Retina (tissue), 1 donor: ENCODE data around the gene NAPEPLD.
"Not testable (repeated sequence)": the region's sequence is repeated elsewhere in the genome, so short reads cannot be mapped to it uniquely, and the experiment has no call there.

Source experiments
- DNase-seq: peaks from one replicate; pipeline ENCODE4 v3.0.0-alpha.2; 2016

The NAPEPLD gene

DNA sequence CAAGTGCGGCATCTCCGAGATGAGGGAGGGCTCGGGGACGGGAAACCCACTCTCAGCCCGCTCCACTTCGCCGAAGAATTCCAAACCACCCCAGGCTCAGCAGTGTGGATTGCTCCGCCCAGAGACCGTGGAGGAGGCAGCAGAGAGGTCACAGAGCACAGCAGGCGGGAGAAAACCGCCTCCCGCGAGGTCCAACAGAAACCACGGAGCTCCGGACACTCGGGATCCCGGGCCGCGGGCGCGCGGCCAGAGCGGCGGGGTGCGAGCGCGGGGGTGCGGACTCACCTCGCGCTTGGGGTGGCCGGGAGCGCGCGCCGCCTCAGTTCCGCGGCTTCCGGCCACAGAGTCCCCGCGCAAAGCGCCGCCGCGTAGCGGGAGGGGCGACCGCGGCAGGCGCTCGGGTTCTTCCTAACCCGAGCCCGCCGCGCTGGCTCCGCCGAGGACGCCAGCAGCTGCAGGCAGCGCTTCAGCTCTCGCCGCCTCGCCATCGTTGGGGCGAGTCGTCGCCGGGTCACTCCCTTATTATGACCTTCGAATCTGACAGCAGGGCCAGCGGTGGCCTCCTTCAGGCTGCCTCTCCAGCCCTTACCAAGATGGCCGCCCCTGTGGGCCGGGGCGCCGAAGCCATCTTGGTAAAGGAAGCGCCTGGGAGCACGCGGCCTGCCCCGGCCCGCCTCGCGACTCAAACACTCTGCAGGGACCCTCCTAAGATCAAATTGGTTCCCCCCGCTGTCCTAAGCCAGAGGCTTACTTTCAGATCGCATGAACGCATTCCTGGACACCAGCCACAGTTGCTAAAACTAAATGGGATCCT, at the start of gene NAPEPLD:
Gene NAPEPLD (minus strand): TSS at position 106 of the 814 bp plus-strand sequence. CDS start 20,323 bp downstream, outside the sequence.
- peak; percentile 100 for DNase-seq

DNA sequence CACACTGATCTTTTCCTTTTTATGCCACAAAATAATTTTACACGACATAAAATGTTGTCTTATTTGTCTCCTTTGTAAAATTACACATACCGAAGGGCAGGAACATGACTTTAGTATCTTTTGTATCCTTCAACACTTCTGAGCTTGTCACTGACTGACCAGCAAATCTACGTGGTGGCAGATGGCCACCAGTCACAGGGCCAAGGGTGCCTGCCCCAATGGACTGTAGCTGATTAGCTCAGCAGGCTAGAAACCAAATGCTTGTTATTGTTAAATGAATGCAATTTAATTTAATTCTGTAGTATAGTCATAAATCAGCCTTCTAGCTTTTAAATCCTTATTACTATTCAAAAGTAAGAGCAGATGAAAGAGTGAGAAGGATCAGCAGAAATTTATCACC, 49.2 kb upstream of the NAPEPLD start:
- DNase-seq: not testable (repeated sequence)

DNA sequence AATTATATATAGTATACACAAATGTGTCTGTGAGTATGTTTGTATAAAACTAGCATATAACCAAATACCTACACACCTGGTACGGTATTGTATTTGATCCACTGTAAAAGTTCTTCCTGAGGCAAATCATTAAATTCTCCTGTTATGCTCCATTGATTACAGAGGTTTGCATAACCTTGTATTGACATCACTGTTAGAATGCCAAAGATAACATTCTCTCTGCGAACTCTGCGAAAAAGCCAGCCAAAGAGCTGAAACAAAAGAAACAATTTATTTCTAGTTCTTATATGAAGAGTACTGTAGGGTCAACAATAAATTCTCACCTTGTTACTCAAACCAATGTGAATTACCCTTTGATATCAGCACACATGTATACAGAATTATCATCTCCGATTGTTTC, 46.5 kb upstream of the NAPEPLD start:
- DNase-seq: not testable (repeated sequence)

DNA sequence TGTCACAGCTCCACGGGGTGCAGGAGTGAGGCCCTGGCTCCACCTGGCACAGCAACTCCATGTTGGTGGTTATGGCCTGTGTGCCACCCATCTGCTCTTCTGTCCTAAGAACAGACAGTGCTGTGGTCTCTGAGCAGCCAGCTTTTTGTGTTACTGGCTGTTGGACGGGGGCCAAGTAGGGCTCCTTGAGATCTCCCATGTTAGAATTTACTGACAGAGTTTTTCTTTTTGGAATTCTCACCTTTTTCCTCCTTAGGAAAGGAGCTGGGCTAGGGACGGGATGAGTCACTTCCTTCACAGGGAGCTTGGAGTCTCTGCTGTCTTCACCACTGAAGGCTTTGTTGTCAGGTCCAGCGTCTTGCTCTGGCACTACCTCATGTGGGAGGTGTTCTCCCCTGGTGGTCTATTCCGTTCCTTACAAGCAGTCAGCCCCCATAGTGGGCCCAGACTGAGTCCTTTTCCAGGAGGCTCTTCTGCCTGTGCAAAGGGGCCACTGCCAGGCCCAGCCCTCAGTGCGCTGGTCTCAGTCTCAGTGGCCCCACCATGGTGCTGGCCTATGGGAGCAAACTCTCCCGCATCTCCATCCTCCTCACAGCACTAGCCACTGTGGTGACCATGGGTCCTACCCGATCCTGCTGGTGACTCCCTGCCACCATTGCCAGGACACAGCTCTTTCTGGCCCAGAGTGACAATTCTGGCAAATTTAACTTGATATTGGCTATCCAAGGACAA, 23.7 kb upstream of the NAPEPLD start:
- DNase-seq: not testable (repeated sequence)

DNA sequence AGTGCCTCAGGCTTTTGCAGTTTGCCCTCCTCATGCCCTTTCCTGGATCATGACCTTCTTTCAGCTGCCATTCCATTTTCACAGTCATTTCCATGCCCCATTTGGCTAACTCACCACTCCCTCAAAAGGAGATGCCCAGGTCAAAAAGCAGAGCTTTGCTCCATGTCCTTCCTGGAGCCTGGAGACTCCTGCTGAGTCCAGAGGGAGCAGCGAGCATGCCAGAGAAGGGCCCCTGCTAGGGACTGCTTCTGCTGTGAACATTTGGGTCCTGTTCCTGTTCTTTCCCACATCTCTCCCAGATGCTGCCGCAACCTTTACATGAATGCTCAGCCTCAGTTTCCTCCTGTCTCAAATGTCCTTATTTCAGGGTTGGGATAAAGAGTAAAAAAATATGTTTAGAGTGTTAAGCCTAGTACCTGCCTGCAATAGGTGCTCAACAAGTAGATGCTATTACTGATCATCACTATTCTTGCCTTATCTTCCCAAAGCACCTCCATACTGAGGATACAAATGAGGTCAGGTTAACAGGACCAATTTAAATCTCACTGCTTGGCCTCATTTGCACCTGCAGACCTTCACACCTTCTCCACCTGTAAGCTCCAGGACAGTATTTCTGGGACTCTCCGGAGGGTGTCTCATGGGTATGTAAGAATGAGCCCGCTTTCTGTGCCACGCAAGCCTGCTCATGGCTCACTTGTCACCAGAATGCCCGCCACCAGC, 23.0 kb upstream of the NAPEPLD start:
- not testable (repeated sequence) for DNase-seq

DNA sequence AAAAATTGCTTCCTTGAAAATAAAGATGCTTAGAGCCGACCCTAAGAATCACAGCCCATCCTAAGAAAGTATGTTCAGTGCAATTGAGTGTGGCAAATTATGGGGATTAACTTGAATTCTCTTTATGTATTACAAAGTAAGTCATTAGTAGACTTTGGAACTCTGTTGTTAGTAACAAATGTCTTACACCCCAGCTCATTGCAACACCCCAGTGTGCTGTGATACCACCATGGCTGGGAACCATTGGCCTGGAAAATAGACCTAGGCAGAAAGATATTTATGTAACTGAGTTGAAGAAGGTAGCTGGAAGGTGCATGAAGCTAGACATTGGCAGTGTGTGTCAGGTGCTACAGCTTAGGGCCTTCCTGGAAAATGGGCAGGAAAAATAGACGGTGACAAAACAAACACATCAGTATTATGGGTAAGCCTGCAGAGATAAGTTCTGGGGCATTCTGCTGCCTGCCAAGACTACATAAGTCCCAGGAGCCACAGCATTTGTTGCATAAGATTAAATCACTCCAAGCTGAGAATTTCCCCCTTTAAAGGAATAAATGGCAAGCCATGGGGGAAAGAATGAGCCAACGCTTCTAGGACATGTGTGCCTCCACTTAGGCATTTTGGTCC, 18.1 kb upstream of the NAPEPLD start:
- DNase-seq: not testable (repeated sequence)

DNA sequence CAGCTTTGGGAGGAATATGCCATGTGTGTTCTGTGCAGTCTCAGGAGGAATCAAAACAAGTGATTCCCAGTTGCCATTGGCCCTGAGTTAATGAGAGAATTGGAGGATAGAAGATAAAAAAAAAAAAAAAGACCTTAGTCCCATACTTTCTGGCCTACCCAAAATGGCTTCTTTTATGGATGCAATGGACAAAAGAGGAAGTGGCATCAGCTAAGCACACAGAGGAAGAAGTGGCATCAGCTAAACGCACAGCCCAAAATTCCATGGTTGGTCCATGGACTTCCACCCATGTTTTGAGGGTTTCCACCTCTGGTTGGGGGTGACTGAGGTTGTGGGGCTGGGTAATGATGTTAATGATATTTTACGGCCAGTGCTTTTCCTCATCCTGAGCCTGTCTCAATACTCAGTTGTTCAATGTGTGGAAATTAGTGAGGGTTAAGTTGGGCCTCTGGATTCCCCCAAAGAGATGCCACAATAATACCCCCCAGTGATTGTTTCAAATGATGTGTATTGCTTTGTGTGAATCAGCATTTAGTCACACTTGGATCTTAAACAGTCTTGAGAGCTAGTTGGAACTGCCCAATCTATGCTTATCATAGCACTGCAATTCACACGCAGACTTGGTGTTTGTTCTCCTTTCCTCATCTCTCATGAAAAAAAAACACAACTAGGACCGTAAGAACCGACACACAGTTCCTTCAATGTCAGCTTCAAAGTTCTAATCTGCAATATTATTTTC, 14.4 kb upstream of the NAPEPLD start:
- not testable (repeated sequence) for DNase-seq

DNA sequence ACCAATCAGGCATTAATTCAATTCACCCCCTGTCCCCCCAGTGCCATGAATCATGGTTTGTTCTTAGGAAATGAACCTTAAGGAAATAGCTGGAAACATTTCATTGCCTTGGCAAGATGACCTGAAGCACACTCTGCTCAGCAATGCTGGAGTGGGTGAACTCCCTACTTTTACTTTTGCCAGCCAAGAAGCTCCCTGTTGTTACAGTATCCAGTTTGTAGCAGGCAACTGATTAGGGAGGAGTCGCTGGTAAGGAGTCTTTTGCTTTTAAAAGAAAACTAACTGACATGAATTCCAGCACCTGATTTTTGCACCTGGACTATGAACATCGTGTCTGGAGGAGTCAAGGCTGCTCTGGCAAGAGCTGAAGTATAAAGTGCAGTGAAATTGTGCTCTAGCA, 13.7 kb upstream of the NAPEPLD start:
- DNase-seq: not testable (repeated sequence)

DNA sequence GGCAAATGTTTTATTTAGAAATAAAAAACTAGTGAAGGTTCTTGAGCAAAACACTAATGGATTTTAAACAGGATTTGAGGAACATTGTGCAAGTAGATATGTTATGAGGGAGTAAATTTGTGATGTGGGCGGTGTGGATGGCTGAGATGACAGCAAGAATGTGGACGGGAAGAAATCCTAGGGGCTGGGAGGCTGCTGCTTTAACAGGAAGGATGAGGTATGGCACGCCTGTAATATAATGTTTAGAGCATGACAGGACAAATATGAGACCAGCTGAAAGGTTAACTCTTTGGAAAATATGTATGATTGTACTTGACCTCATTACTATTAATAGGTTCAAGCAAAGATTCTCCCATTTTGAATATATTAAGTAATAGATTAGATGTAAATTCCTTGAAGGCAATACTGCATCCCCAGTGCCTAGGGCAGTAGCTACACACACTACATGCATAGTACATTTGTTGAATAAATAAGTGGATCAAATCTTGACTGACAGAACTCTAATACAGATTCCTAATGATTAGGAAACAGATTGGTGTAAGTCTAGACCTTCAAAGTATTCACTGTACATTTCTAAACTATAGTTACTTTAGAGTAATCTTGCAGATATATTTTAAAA, 13.2 kb upstream of the NAPEPLD start:
- not testable (repeated sequence) for DNase-seq

DNA sequence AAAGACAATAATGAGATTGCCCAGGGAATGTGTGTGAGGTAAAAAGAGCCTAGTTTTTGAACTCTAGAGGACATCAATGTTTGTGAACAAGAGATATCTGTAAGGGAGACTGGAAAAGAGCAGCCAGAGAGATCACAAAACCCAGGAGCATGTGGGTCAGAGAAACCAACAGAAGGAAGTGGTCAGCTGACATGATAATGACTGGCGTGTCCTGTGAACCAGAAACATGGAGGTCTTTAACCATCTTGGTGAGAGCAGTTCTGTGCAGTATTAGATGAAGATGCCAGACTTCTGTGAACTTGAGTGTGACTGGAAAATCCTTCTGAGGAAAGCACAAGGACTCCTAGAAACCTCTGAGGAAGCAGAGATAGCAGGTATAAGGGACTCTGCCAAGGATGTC, 10.2 kb upstream of the NAPEPLD start:
- peak; percentile 26 for DNase-seq

DNA sequence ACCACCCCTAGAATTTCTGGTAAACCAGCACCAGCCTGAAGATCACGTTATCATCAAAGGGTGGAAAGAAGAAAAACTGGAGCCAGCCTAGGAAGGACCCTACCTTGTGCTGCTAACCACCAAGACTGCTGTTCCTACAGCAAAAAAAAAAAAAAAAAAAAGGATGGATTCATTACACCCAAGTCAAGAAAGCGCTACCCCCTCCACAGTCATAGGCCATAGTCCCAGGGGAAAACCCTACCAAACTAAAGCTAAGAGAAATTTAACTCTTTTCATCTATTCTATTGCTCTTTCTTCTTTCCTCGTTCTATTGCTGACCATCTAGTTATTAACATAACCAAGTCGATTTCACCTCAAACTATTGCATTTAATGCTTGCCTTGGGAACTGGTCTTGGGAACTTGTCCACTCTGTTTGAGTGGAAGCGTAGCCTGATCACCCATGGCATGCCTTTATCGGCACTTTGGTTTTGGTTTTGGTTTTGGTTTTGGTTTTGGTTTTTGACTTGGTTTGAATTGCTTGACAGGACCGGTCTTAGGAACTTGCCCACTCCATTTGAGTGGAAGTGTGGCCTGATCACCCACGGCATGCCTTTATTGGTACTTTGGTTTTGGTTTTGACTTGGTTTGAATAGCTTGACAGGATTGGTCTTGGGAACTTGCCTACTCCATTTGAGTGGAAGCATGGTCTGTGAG, 6.6 kb upstream of the NAPEPLD start:
- not testable (repeated sequence) for DNase-seq

DNA sequence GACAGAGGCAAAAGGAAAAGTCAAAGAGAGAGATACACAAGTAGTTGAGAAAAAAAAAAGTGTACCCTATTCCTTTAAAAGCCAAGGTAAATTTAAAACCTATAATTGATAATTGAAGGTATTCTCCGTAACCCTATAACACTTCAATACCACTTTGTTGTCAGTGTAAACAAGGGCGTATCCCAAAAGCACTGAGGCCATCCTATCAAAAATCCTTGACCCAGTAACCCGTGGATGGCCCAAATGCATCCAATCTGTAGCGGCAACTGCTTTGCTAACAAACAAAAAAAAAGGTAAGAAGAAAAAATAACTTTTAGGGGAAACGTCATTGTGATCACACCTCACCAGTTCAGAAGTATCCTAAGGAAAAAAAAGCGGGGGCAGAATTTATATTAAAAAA, 5.1 kb upstream of the NAPEPLD start:
- DNase-seq: no peak

DNA sequence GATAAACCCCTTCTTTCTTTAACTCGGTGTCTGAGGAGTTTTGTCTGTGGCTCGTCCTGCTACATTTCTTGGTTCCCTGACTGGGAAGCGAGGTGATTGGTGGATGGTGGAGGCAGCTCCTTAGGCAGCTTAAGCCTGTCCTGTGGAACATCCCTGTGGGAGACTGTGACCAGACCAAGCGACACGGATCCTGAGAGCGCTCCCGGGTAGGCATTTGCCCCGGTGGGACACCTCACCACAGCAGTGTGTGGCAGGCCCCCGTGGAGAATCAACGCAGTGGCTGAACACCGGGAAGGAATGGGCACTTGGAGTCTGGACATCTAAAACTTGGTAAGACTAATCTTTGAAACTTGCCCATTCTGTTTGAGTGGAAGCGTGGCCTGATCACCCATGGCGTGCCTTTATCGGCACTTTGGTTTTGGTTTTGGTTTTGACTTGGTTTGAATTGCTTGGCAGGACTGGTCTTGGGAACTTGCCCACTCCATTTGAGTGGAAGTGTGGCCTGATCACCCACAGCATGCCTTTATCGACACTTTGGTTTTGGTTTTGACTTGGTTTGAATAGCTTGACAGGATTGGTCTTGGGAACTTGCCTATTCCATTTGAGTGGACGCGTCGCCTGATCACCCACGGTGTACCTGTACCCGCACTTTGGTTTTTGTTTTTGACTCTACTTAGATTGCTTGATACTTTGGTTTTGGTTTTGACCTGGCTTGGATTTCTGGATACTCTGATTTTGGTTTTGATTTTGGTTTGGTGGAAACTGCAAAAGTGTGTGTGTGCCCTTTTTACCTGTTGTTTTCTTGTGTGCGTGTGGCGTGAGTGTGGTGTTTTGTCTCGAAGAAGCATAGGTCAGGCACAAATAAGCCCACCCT, 4.1 kb upstream of the NAPEPLD start:
- not testable (repeated sequence) for DNase-seq

DNA sequence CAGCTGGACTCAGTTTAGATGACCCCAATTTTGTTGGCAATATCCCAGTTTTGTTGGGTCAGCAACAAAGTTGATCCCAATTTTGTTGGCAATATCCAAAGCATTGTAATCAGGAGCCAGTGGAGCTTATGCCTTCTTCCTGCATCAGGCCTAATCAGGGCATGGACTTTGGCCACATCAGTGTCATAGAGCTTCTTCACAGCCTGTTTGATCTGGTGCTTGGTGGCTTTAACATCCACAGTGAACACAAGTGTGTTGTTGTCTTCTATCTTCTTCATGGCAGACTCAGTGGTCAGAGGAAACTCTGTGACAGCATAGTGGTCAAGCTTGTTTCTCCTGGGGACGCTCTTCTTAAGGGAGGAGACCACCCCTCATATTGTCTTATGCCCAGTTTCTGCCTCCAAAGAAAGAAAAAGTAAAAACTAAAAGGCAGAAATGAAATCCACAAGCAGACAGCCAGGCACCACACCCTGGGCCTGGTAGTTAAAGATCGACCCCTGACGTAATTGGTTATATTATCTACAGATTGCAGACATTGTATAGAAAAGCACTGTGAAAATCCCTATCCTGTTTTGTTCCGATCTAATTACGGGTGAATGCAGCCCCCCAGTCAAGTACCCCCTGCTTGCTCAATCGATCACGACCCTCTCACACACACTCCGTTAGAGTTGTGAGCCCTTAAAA, 3.2 kb upstream of the NAPEPLD start:
- not testable (repeated sequence) for DNase-seq

DNA sequence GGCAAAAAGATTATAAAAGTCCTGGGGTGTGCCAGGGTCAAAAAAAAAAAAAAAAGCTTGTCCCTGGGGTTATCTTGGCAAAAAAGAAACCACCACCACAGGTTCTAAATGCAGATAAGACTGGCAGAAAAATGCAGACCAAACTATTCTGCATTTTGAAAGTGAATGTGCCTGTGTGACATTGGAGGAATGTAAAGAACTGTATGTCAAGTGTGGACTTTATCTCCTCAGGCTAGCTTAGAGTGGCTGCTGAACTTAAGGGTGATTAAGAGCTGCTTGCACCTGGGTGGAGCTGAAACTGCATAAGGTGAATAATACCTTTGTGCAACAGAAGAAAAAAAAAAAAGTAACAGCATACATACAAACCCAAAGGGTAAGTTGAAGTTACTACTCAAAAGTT, 1.3 kb upstream of the NAPEPLD start:
- DNase-seq: no peak

DNA sequence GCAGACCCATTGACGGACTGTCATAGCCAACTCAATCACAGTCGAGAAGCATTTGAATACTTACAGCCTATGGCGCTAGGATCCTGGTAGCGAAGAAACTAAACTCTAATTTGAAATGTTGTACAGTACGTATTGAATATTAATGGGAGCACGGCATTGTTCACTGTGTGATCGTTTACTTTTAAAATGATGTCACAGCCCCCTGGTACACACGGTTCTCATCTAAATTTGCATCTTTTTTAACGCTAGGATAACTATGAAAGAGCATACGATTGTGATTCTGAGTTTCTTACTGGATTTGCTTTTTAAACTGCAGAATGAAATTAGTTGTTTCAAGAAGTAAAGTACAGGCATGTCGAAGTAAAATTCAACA, 895 bp upstream of the NAPEPLD start:
- no peak for DNase-seq

DNA sequence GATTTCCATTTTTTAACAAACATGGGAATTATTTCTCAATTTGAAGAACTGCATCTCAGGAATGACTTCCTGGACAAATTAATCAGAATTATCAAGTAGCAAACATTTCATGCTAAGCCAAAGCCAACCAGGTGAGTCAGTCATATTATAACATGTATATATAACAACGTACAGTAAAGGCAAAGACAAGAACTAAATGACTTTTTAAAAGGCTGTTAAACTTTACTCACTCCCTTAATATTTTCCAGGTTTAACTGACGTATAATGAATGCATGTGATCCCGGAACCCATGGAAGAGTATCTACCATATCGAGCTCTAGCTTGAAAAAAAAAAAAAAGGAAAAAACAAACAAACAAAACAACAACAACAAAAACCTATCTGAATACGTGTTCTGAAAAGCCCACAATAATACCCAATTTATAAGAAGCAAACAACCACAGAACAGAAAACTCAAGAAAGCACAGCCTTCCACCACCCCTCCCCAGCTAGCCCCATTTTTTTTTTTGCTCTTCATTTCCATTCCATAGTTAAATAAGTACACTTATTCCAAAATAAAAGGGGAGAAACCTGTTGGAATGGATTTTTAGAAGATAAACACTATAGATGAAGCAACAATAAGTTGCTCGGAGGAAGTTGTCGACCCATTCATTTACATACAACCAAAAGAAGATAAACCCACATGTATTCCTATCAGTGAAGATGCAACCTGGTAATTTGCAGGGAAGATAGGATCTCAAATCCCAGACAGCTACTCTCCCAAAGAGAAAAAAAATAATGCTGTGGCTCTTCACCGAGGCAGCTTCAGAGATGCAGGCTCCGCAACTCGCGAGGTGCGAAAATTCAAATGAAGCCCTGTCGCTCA, 537 bp downstream of the NAPEPLD start:
- no peak for DNase-seq

DNA sequence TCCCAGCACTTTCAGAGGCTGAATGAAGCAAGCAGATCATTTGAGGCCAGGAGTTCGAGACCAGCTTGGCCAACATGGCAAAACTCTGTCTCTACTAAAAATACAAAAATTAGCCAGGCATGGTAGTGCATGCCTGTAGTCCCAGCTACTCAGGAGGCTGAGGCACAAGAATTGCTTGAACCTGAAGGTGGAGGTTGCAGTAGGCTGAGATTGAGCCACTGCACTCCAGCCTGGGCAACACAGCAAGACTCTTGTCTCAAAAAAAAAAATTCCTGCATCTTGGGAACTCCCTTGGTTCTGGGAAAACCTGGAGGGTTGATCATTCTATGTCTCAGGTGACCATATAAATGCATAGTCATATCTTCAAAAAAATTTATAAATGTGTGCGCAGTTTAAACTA, 4.1 kb downstream of the NAPEPLD start:
- DNase-seq: not testable (repeated sequence)
